Measurements from ENCODE around the gene KRCC1.
A peak's percentile ranks its signal among the peaks of the same experiment; 100 is the strongest.
"Not testable (repeated sequence)": the region's sequence is repeated elsewhere in the genome, so short reads cannot be mapped to it uniquely, and the experiment has no call there.

KRCC1 gene

DNA sequence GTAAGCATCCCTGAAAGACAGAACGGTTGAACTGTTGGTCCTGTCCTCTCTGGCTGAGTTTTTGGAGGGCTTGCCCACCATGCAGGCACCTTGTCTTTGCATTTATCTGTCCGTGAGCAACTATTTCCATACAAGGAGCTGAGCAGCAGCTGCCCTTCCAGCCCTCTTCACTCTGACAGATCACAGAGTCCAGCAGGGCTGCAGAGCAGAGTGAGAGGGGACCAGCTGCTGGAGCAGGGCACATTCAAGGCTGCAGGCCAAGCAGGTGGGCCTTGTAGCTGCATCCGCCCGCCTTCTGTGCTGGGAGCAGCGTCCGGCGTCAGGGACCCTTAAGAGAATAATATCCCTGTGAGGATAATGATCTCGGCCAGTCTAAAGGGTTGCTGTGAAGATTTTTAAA lies 21.5 kb upstream of the KRCC1 start:
- DNase-seq (ENCODE audit: low spot score): no peak

GRCh38 chr2:88074854-88075292 lies 19.3 kb upstream of the KRCC1 start:
- DNase-seq (ENCODE audit: low spot score): no peak

- DNase-seq (ENCODE audit: low spot score): no peak
Measured at GRCh38 chr2:88074150-88074549, 18.6 kb upstream of the KRCC1 start.

DNA sequence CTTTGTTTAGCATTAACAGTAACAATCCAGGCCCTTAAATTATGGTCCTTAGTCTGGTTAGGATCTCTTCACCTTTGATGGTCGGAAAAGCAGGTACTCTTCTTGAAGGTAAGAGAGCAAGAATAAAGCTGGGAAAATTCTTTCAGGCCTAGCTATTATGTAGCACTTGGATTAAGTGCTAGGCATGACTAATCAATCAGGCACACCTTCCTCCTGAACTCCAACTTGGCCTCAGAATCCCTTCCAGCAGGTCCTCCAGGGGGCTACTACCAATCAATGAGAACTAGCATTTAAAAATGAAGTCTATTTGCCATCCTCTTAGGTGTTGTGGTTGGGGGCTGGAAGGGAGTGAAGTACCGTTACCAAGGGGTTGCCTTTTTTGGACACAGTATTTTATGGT lies 15.8 kb upstream of the KRCC1 start:
- no peak for DNase-seq (ENCODE audit: low spot score)

GRCh38 chr2:88070055-88070454 lies 14.5 kb upstream of the KRCC1 start:
- DNase-seq (ENCODE audit: low spot score): no peak

- no peak for DNase-seq (ENCODE audit: low spot score)
Measured at GRCh38 chr2:88069117-88069516, 13.5 kb upstream of the KRCC1 start.

GRCh38 chr2:88068044-88068443 lies 12.5 kb upstream of the KRCC1 start:
- DNase-seq (ENCODE audit: low spot score): no peak

- DNase-seq (ENCODE audit: low spot score): no peak
Measured at GRCh38 chr2:88067598-88067997, 12.0 kb upstream of the KRCC1 start, which contains the start of gene SMYD1. TSS of gene SMYD1 (plus strand) at chr2:88067825. CDS start at chr2:88067865, 40 bp downstream.

DNA sequence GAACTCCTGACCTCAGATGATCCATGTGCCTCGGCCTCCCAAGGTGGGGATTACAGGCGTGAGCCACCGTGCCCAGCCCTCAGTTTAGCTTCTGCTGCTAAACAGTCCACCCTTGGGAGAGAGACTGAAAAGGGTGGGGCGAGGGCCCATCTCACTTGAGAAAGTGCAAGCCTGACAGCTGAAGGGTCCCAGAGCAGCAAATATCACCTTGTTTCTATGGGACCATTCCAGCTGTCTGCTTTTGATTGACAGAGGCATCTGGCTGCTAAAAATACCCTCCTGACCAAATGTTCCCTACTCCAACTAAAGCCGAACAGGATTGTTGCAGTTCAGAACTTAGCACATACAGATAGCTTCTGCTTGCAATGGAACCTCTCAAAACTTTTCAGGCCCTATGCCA lies 11.6 kb upstream of the KRCC1 start:
- no peak for DNase-seq (ENCODE audit: low spot score)

DNA sequence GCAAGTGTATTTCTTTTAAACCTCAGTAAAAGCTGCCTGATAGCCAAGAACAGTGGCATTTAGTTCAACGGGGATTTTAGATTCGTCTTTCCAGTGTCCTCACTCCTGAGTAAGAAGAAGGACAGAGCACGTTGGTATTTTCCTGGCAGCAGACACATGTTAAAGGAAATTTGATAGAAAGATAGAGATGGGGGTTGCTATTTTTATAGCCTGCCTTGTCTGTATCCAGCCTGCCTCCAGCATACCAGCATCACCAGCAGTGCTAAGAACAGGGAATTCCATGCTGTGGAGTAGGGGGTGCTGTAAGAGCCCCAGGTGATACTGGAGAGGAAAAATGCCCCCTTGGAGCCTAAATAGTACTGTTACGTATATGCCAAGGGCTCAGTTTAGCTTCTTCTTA lies 11.0 kb upstream of the KRCC1 start:
- no peak for DNase-seq (ENCODE audit: low spot score)

DNA sequence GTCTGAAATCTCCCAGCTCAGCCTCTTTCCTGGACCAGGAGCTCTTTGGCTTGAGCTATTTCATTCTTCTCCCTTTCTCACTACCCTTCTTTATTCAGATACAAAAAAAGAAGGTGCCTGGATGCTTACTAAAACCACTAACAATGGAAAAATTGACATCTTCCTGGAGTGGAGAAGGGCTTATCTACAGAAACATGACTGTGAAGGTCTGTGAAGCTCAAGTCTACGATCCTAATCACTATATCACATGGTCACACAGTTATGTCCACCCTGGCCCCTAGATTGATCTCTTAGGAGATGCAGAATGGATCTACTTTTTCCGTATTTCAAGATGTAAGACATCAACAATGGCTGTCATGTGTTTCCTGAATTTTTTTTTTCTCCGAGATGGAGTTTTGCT lies 5.7 kb upstream of the KRCC1 start:
- no peak for DNase-seq (ENCODE audit: low spot score)

DNA sequence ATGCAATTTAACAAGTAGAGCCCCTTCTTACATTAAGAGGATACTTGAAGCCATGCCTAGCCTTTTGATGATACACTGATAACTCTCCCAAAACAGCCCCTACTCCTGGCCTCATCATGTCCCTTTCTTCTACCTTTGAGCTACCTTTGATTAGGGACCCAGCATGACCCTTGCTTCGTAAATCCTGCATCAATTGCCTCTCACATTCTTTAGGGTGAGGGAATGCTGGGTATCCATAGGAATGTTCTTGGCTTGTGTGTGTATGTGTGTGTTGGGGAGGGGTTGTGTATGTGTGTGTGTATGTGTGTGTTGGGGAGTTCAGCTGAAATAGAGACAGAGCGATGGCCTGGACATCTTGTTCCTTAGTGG lies 5.3 kb upstream of the KRCC1 start:
- DNase-seq (ENCODE audit: low spot score): no peak

DNA sequence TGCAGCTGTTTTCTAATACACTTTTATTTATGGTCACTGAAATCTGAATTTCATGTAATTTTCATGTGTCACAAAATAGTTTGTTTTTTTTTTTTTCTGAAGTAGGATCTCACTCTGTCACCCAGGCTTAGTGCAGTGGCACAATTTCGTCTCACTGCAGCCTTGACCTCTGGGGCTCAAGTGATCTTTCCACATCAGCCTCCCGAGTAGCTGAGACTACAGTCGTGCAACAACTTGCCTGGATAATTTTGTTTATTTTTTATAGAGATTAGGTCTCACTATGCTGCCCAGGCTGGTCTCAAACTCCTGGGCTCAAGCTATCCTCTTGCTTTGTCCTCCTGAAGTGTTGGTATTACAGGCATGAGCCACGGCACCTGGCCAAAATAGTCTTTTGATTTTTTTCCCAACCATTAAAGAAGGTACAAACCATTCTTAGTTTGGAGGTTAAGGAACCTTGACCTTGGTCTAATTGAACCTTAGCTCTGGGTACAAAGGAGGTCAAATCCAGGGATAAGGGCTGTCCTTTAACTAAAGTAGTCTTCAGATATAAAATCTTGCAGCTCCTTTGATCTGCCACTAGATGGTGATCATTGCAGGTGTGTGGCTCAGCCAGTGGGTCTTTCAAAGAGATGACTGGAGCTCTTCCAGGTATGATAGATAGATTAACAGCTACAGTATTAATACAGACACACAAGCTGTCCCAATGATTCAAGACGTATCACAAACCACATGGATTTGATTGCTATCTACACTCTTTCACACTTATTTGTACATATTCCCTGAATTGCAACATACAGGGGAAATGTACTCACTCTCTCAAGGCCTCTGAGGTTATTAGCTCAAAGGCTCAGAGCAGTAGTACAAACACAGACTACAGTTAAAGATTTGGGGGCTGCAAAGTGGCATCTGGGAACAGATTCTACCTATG lies 4.7 kb upstream of the KRCC1 start:
- DNase-seq (ENCODE audit: low spot score): peak; percentile 74

DNA sequence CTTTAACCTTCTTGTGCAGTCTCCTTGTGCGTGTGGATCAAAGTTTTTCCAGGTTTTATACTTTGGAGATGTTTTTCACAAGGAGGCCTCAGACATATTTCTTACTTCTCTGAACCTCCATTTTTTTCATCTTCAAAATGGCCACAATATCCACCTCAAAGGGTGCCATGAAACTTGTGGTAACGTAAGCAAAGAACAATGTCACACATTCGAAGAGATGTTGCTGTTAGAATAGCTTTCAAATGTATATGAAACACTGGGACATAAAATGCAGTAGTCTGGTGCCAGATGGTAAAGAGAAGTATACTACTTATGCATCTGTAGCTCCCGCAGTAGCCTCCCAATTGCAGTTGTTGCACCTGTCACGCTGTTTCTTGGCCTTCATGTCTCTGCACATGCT lies 2.6 kb upstream of the KRCC1 start:
- DNase-seq (ENCODE audit: low spot score): no peak

DNA sequence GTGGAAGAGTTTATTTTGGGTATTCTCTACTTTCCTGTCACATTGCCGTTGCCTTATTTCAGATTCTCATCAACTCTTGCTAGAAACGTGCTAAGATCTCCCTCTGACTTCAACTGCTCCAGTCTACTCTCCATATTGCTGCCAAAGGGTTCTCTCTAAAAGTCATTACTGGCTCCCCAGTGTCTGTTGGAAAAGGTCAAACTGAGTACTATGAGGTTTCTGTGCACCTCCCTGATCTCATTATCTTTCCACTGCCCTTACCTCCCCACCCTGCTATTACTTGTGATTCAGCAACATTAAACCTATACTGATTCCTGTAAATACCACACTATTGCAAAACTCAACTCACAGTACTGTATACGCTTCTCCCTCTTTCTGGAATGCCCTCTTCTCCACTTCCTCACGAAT lies 1.9 kb upstream of the KRCC1 start:
- DNase-seq (ENCODE audit: low spot score): no peak

DNA sequence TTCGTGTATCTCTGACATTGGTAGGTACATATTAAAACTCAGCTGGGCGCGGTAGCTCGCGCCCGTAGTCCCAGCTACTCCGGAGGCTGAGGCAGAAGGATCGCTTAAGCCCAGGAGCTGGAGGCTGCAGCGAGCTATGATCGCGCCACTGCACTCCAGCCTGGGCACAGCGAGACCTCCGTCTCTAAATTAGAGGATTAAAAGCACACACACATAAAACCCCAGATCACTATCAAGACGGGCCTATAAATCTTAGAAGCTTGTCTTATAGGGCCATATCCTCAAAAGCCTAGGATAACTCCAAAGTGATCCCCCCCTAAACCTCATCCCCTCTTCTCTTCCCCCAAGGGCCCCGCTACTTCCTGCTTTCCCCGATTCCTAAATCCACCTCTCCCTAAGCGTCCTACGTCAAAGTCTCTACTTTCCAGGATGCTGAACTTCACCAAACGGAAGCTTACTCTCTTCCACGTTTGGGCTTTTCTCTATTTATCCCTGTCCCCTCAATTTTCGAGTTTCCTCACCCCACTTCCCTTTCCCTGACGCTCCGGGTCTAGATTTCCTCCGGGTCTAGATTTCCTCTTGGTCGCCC lies 707 bp downstream of the KRCC1 start:
- DNase-seq (ENCODE audit: low spot score): peak; percentile 33

DNA sequence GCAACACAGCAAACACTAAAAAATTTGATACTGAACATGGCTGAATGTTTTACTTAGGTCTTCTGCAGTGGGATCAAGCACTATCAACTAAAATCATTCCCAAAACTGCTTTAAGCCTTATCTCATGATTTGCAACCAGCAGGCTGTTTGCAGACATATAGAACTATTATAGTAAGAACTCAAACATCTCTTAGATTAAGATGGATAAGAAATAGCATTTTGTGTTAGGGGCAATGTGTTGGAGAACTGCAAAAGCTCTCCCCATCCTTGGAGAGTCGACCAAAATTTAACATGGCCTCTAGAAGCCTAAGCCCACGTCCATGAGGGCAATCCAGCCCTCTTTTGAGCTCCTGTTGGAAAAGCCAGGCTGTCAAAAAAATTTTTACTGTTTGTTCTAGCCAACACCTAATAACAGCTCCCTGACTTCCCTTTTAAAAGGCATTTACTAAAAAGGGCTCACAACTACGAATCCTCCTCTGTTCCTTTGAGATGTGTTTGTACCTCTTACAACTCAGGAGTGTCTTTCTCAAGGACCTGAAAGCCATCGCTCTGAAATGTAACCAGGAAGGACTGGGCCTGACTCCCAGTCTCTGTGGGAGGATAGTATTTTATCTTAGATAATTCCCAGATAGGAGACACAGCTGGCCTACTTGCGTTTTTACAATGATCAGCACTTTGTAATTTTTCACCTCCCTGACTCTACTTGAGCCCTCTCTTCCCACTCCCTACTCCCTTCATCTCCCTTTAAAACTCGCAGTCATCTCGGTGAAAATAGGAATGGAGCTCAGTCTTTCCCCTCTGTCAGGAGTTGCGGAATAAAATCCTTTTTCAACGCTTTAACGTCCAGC lies 1.4 kb downstream of the KRCC1 start:
- DNase-seq (ENCODE audit: low spot score): no peak

GRCh38 chr2:88053296-88053695 lies 2.3 kb downstream of the KRCC1 start:
- DNase-seq (ENCODE audit: low spot score): peak; percentile 37

DNA sequence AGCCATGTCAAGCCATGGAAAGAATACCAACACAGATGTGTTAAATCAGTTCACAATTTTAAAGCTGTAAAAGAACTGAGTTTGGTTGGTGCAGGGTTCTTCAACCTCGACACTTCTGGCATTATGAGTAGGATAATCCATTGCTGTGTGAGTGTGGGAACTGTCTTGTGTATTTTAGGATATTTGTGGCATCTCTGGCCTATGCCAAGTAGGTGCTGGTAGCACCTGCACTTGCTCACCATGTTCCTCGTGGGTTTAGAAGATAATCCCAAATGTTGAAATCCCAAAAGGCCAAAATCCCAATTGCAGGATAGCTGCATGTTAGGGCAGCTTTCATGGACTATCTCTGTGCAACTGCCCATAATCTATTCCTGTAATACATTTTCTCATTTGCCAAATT lies 3.8 kb downstream of the KRCC1 start:
- DNase-seq (ENCODE audit: low spot score): no peak

GRCh38 chr2:88049622-88050021 lies 6.0 kb downstream of the KRCC1 start:
- no peak for DNase-seq (ENCODE audit: low spot score)

DNA sequence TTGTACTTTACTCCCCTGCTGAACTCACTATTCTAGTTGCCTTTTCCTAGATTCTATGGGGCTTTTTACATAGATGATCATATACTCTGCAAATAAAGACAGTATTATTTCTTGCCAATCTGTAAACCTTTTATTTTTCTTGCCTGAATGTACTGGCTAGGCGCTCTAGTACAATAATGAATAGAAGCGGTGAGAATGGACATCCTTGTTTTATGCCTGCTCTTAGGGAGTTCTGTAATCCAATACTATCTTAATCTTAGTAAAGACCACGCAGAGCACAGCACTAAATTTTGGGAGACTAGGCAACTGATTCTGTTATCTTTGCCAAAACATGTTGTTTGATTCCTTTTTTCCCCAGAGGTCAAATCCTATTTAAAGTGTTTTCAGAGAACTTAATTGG lies 7.0 kb downstream of the KRCC1 start:
- peak; percentile 54 for DNase-seq (ENCODE audit: low spot score)

GRCh38 chr2:88045561-88045960 lies 10.0 kb downstream of the KRCC1 start:
- DNase-seq (ENCODE audit: low spot score): not testable (repeated sequence)

- DNase-seq (ENCODE audit: low spot score): no peak
Measured at GRCh38 chr2:88042476-88042875, 13.1 kb downstream of the KRCC1 start.
